ENCODE results near the gene XAGE1A.
"Not testable (repeated sequence)": the region's sequence is repeated elsewhere in the genome, so short reads cannot be mapped to it uniquely, and the experiment has no call there.

Gene XAGE1A, protein sequence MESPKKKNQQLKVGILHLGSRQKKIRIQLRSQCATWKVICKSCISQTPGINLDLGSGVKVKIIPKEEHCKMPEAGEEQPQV

DNA sequence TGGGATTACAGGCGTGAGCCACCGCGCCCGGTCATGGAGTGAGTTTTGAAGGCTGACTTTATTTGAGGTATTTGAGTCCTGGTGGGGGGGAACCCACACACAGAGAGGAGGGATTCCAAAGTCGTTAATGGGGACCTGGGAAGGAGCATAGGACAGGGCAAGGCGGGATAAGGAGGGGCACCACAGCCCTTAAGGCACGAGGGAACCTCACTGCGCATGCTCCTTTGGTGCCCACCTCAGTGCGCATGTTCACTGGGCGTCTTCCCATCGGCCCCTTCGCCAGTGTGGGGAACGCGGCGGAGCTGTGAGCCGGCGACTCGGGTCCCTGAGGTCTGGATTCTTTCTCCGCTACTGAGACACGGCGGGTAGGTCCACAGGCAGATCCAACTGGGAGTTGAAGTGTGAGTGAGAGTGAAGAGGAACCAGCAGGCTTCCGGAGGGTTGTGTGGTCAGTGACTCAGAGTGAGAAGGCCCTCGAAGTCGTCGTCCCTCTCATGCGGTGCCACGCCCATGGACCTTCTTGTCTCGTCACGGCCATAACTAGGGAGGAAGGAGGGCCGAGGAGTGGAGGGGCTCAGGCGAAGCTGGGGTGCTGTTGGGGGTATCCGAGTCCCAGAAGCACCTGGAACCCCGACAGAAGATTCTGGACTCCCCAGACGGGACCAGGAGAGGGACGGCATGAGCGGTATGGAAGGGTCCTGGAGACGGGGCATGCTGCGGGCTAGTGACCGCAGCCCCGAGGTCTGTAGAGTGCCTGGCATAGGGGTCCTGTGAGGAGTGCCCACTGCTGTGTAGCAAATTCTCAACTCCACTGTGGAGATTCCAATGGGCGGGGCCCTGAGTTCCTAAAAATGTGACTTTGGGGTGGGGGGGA lies at the start of gene XAGE1A:
Gene XAGE1A (plus strand): TSS at position 264 of the 874 bp plus-strand sequence. CDS start 1,554 bp downstream, outside the sequence.
- H4K20me1 ChIP-seq (ENCODE audit: insufficient read depth); H3K4me2 ChIP-seq; H3K27me3 ChIP-seq (ENCODE audit: insufficient read depth, low read depth); H2AFZ ChIP-seq (ENCODE audit: low read depth); H3K36me3 ChIP-seq (ENCODE audit: insufficient read depth); H3K27ac ChIP-seq; H3K79me2 ChIP-seq (ENCODE audit: insufficient read depth, low read depth); H3K4me1 ChIP-seq (ENCODE audit: low read depth, poor library complexity, severe bottlenecking); H3K9ac ChIP-seq; H3K4me3 ChIP-seq (IDR thresholded peaks at IDR 0.05; ENCODE audit: insufficient read depth, low read depth, low read length): not testable (repeated sequence)

DNA sequence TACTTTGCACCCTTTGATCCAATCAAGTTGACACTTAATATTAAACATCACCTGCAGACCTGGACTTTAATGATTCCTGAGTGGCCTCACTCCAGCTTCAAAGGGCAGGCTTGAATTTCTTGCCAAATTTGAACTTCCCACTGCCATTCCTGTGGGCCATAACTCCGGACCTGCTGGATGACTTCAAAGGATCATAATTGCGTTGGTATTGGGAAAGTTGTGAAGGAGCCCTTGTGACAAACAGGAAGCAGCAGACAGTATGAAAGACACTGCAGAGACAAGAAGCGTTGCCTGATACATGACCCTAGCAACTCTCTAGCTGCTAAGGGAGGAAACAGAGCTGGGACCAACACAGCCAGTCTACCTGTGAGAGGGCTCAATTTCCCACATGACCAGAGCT lies 43.6 kb upstream of the XAGE1A start:
- H3K9ac ChIP-seq; H3K27me3 ChIP-seq (ENCODE audit: insufficient read depth, low read depth); H3K79me2 ChIP-seq (ENCODE audit: insufficient read depth, low read depth); H4K20me1 ChIP-seq (ENCODE audit: insufficient read depth); H3K36me3 ChIP-seq (ENCODE audit: insufficient read depth); H3K4me1 ChIP-seq (ENCODE audit: low read depth, poor library complexity, severe bottlenecking); H3K27ac ChIP-seq; H3K4me2 ChIP-seq; H3K4me3 ChIP-seq (IDR thresholded peaks at IDR 0.05; ENCODE audit: insufficient read depth, low read depth, low read length); H2AFZ ChIP-seq (ENCODE audit: low read depth): not testable (repeated sequence)

GRCh38 chrX:52471301-52471700 lies 24.3 kb upstream of the XAGE1A start:
- not testable (repeated sequence) for H3K4me3 ChIP-seq (IDR thresholded peaks at IDR 0.05; ENCODE audit: insufficient read depth, low read depth, low read length); H3K4me1 ChIP-seq (ENCODE audit: low read depth, poor library complexity, severe bottlenecking); H3K27me3 ChIP-seq (ENCODE audit: insufficient read depth, low read depth); H4K20me1 ChIP-seq (ENCODE audit: insufficient read depth); H3K36me3 ChIP-seq (ENCODE audit: insufficient read depth); H3K9ac ChIP-seq; H3K27ac ChIP-seq; H2AFZ ChIP-seq (ENCODE audit: low read depth); H3K4me2 ChIP-seq; H3K79me2 ChIP-seq (ENCODE audit: insufficient read depth, low read depth)

- not testable (repeated sequence) for H3K4me1 ChIP-seq (ENCODE audit: low read depth, poor library complexity, severe bottlenecking); H3K36me3 ChIP-seq (ENCODE audit: insufficient read depth); H4K20me1 ChIP-seq (ENCODE audit: insufficient read depth); H3K4me3 ChIP-seq (IDR thresholded peaks at IDR 0.05; ENCODE audit: insufficient read depth, low read depth, low read length); H3K4me2 ChIP-seq; H3K9ac ChIP-seq; H2AFZ ChIP-seq (ENCODE audit: low read depth); H3K27me3 ChIP-seq (ENCODE audit: insufficient read depth, low read depth); H3K27ac ChIP-seq; H3K79me2 ChIP-seq (ENCODE audit: insufficient read depth, low read depth)
Observed at GRCh38 chrX:52496419-52496772, 788 bp downstream of the XAGE1A start.

DNA sequence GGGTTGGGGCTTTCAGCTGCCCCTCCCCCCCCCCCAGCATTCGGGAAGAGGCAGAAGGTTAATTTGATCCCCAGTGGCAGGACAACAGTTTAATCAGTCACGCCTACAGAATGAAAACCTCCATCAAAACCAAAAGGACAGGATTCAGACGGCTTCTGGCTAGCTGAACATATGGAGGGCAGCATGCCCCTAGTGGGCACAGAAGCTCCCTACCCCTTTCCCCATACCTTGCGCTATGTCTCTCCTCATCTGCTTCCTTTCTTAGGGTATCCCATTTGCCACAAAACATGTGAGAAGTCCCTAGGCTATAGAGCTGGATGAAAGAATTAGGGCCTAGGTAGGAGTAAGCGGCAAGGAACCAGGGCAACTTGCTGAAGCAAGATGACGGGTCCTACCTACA lies 5.8 kb downstream of the XAGE1A start:
- not testable (repeated sequence) for H3K36me3 ChIP-seq (ENCODE audit: insufficient read depth); H3K27ac ChIP-seq; H2AFZ ChIP-seq (ENCODE audit: low read depth); H3K27me3 ChIP-seq (ENCODE audit: insufficient read depth, low read depth); H3K4me1 ChIP-seq (ENCODE audit: low read depth, poor library complexity, severe bottlenecking); H3K9ac ChIP-seq; H3K4me3 ChIP-seq (IDR thresholded peaks at IDR 0.05; ENCODE audit: insufficient read depth, low read depth, low read length); H3K79me2 ChIP-seq (ENCODE audit: insufficient read depth, low read depth); H3K4me2 ChIP-seq; H4K20me1 ChIP-seq (ENCODE audit: insufficient read depth)

DNA sequence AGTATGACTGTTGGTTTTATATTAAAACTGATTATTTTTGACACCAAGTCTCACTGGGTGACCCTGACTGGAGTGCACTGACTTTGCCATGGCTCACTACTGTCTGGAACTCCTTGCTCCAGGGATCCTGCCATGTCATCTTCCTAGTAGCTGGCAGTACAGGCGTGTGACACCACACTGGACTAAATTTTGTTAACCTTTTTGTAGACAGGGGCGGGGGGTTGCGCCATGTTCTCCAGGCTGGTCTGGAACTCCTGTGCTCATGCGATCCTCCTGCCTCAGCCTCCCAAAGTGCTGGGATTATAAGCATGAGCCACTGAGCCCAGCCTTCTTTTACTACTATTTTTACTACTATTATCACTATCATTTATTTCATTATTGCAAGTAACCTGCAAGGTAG lies 8.9 kb downstream of the XAGE1A start:
- Histone ChIP-seq H3K36me3 (ENCODE audit: insufficient read depth) (no peaks in the 10 kb centered on the region), H3K4me3 (IDR thresholded peaks at IDR 0.05; ENCODE audit: insufficient read depth, low read depth, low read length) (no peak overlapping the region), H3K27me3 (ENCODE audit: insufficient read depth, low read depth) (no peaks in the 10 kb centered on the region), H3K79me2 (ENCODE audit: insufficient read depth, low read depth) (no peaks in the 10 kb centered on the region), H2AFZ (ENCODE audit: low read depth) (no peak overlapping the region), H3K4me1 (ENCODE audit: low read depth, poor library complexity, severe bottlenecking) (no peaks in the 10 kb centered on the region), H3K4me2 (no peak overlapping the region), H4K20me1 (ENCODE audit: insufficient read depth) (no peaks in the 10 kb centered on the region), H3K9ac (no peak overlapping the region), H3K27ac (no peak overlapping the region)
- TF ChIP-seq CTCF (conservative IDR thresholded peaks at IDR 0.05; ENCODE audit: low read depth, low read length), result no peak

DNA sequence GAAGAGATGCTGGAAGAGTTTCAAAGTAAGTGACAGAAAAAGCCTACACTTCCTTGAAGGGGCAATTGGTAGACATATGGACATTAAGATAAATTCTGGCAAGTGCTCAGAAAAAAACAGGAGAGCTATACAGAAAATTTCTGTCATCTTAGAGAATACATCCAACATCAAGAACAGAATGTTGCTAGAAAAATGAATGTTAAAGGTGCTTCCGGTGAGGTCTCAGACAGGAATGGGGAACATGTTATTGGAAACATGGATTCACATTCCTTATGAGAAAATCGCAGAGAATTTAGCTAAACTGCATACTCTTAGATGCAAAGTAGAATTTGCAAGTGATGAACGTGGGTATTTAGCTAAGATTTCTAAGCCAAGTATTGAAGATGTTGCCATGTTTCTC lies 11.7 kb downstream of the XAGE1A start:
- Histone ChIP-seq H3K27me3 (ENCODE audit: insufficient read depth, low read depth) (no peaks in the 10 kb centered on the region), H3K36me3 (ENCODE audit: insufficient read depth) (no peaks in the 10 kb centered on the region), H3K4me1 (ENCODE audit: low read depth, poor library complexity, severe bottlenecking) (no peaks in the 10 kb centered on the region), H3K9ac (no peak overlapping the region), H3K4me2 (no peak overlapping the region), H3K79me2 (ENCODE audit: insufficient read depth, low read depth) (no peaks in the 10 kb centered on the region), H3K4me3 (IDR thresholded peaks at IDR 0.05; ENCODE audit: insufficient read depth, low read depth, low read length) (no peak overlapping the region), H3K27ac (no peak overlapping the region), H4K20me1 (ENCODE audit: insufficient read depth) (no peaks in the 10 kb centered on the region), H2AFZ (ENCODE audit: low read depth) (no peak overlapping the region)
- no peak for TF ChIP-seq CTCF (conservative IDR thresholded peaks at IDR 0.05; ENCODE audit: low read depth, low read length)
